Pancreas (tissue), 10 donors: ENCODE data around the gene MLH3. TPM values are rescaled to one million over a fixed set of nuclear protein-coding genes. Genes with fewer than 3 reads are reported as not detected.

ENCODE experiments used
- ATAC-seq, 4 donors: fragments of 200-7000 bp; cut with Tn5 transposase; one replicate each; pipeline versions ENCODE4 v1.8.0 to v1.9.1; 2020; ENCODE audit warnings: mild to moderate bottlenecking in 4 of 4, moderate library complexity in 4 of 4
- DNase-seq, 6 donors: peaks; one replicate each; pipeline ENCODE4 v3.0.0-alpha.2; 2020
- FAIRE-seq: peaks from 2 replicates; lab custom pipeline; 2012; peaks lifted over from hg19 to GRCh38; lab: Jason Lieb, UNC
- H3K27ac ChIP-seq, 4 donors: fragments of 200-600 bp; sonication (generic); 1 replicate in 3 of 4; 2 replicates in 1 of 4; pipeline versions ENCODE4 v1.5.0 to v1.8.0; 2020
- H3K27me3 ChIP-seq, 4 donors: fragments of 200-600 bp; one replicate each; pipeline ENCODE4 v1.8.0; 2021
- H3K36me3 ChIP-seq, 3 donors: fragments of 200-600 bp; sonication (generic) in 1 of 3; one replicate each; pipeline versions ENCODE4 v1.5.0 to v1.8.0; 2020 to 2021
- H3K4me1 ChIP-seq, 3 donors: fragments of 200-600 bp; one replicate each; pipeline ENCODE4 v1.8.0; 2021
- H3K4me3 ChIP-seq, 4 donors: fragments of 200-600 bp; sonication (generic) in 2 of 4; one replicate each; pipeline versions ENCODE4 v1.5.0 to v1.8.0; 2020 to 2021
- H3K9me3 ChIP-seq, 4 donors: fragments of 200-600 bp; one replicate each; pipeline ENCODE4 v1.8.0; 2021
- CTCF ChIP-seq, 4 donors: fragments of 200-600 bp; sonication (generic) in 3 of 4; IDR thresholded peaks; one replicate each; pipeline versions ENCODE4 v1.5.0 to v1.8.0; 2021; ENCODE audit warnings: antibody characterized with exemption in 4 of 4
- whole genome bisulfite sequencing, 2 donors: extraction: QIAGEN DNeasy Blood & Tissue Kit; methylation state at CpG; one replicate each; pipeline ENCODE4 v1.1.7; 2013; 5-methylcytosine and 5-hydroxymethylcytosine counted together
- intact Hi-C, 3 donors: fragments of 100-400 bp; cut with DNase I; formaldehyde crosslinking; loops; one replicate each; pipeline versions ENCODE4 v1.11.1 to v1.14.2; 2022
- polyA plus RNA-seq, 2 donors: library from polyadenylated mRNA; stranded (reverse); fragments of 200-250 nt; gene quantifications; one replicate each; pipeline ENCODE4 v1.2.3, GENCODE V29; 2013
- total RNA-seq, 6 donors: library from RNA; stranded (reverse); fragmentation: NEBNext Ultra II Directional in 4 of 6; extraction: Animal tissue kit (Norgen Biotek cat#: 25700) in 4 of 6; gene quantifications; one replicate each; pipeline versions ENCODE4 v1.2.1 to v1.2.4, GENCODE V29; 2021 to 2023
- donor health status: healthy with polysubstance abuse.
- donor health status: DM: no; HTN: no; CAD: no; lungs with moderate emphysema.
- donor health status: DM: no; HTN: no; CAD: no.
- donor health status: control.
- donor health status: control.
- donor health status: Bipolar disorder and iron deficiency.
- donor health status: DM: yes; HTN: yes; CAD: no.
- donor health status: DM: no; HTN: no; CAD: no.
- donor health status: DM: no; HTN: no; CAD: no.
- donor health status: DM: yes; HTN: yes; CAD: no.

Gene MLH3
- total and polyA plus RNA-seq, 8 donors = 9.4 to 23.5 (median 13.6) TPM

DNA sequence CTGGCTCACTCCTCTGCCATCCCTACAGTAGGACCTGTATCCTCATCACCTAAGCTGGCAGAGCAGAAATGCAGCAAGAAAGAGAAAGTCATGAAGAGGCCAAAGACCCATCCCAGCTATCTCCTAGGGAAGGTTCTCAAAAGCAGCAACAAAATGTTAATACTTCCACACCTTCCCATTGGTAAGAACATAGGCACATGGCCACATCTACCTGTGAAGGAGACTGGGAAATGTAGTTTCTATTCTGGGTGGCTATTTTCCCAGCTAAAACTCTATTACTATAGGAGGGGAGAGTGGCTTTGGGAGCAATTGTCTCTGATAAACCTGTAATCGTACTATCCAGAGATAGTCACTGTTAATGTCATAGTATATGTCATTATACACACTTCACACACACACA, 62.3 kb downstream of the MLH3 start:
- H3K4me1 ChIP-seq = no peaks in the 10 kb centered on the region
- no peak overlapping the region for H3K4me3 ChIP-seq
- no peak for FAIRE-seq
- H3K9me3 ChIP-seq = no peaks in the 10 kb centered on the region
- TF ChIP-seq CTCF (IDR thresholded peaks at IDR 0.05) = no peak
- intact Hi-C loops = no loop called here
- WGBS, 2 donors = 63 to 78% methylated on average over 1 of the region's 1 CpG
- H3K27me3 ChIP-seq = no peaks in the 10 kb centered on the region
- no peak overlapping the region for H3K27ac ChIP-seq
- no peaks in the 10 kb centered on the region for H3K36me3 ChIP-seq
- no peak for ATAC-seq
- no peak for DNase-seq

- DNase-seq = no peak
- H3K4me3 ChIP-seq = no peak overlapping the region
- H3K4me1 ChIP-seq = no peaks in the 10 kb centered on the region
- H3K9me3 ChIP-seq = no peaks in the 10 kb centered on the region
- no peak for ATAC-seq
- H3K36me3 ChIP-seq = no peaks in the 10 kb centered on the region
- TF ChIP-seq CTCF (IDR thresholded peaks at IDR 0.05) = no peak
- no peak for FAIRE-seq
- 70 to 80% methylated on average over 4 of the region's 4 CpGs for WGBS, 2 donors
- H3K27me3 ChIP-seq = no peaks in the 10 kb centered on the region
- H3K27ac ChIP-seq = no peak overlapping the region
- intact Hi-C loops = no loop called here
Observed at GRCh38 chr14:74988131-74988530, 63.1 kb downstream of the MLH3 start.

DNA sequence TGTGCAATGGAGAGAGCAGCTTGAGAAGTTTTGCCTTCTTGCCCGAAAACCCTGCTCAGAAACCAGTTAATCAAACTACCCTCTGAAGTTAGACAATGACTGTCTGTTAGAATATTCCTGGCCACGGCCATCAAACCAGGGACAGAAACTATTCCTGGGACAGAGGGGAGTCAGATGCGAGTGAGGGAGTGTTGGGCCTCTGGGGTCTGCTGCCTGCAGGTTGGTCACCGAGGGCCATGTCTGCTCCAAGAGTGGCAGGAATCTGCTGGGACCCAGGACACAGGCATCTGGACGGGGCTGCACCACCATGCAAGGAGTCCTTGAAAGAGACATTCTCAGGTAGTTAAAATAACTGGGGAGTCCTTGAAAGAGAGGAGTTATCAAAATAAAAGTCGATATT, 65.5 kb downstream of the MLH3 start:
- ATAC-seq (no peak), FAIRE-seq (no peak), DNase-seq (no peak)
- H3K4me3 ChIP-seq = no peak overlapping the region
- no peak for TF ChIP-seq CTCF (IDR thresholded peaks at IDR 0.05)
- no peaks in the 10 kb centered on the region for H3K9me3 ChIP-seq
- 71 to 82% methylated on average over 6 of the region's 6 CpGs for WGBS, 2 donors
- no peaks in the 10 kb centered on the region for H3K36me3 ChIP-seq
- no peaks in the 10 kb centered on the region for H3K27me3 ChIP-seq
- no peak overlapping the region for H3K27ac ChIP-seq
- intact Hi-C loops = no loop called here
- no peaks in the 10 kb centered on the region for H3K4me1 ChIP-seq

- Histone ChIP-seq H3K27ac (no peak overlapping the region), H3K27me3 (no peaks in the 10 kb centered on the region), H3K4me1 (no peaks in the 10 kb centered on the region), H3K9me3 (no peaks in the 10 kb centered on the region), H3K36me3 (no peaks in the 10 kb centered on the region), H3K4me3 (no peak overlapping the region)
- 73 to 76% methylated on average over 10 of the region's 10 CpGs for WGBS, 2 donors
- DNase-seq (no peak), ATAC-seq (no peak), FAIRE-seq (no peak)
- no peak for TF ChIP-seq CTCF (IDR thresholded peaks at IDR 0.05)
- intact Hi-C loops = no loop called here
Observed at GRCh38 chr14:74985028-74985310, 66.3 kb downstream of the MLH3 start.

DNA sequence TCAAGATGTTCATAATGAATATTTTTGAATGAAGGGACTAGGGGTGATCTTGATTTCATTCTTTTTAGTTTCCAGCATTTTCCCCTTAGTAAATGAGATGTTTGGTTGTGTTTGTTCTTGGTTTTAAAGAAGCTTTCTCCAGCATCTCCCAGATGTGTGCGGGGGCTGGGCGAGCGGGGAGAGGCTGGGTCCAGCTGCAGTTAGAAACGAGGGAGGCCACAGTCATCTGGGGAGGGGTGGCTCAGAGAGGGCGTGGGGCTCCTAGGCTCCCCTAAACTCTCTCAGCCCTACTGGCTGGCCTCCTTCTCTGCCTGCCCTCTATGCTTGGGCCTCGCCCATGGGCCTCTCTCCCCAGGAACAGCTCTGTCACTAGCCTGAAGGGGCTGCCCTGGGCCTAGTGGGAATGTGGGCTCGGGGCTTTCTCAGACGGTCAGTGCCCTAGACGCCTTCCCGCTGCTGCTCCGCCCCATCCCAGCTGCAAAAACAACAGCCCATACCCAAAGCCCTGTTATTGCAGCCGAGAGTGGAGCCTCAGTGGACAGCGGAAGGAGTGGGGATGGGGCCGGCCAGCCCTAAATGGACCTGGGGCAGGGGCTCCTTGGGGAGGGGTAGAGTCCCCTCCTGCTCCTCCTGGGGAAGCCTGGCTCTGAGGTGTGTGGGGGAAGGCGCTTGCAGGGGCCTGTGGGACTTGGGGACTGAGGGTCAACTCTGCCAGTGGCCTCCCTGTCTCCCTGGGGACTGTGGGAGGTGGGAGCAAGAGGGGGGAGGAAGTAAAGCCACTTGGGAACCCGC, 66.8 kb downstream of the MLH3 start:
- Histone ChIP-seq H3K9me3 (no peaks in the 10 kb centered on the region), H3K4me1 (no peaks in the 10 kb centered on the region), H3K4me3 (no peak overlapping the region), H3K36me3 (no peaks in the 10 kb centered on the region), H3K27ac (no peak overlapping the region), H3K27me3 (no peaks in the 10 kb centered on the region)
- no peak for TF ChIP-seq CTCF (IDR thresholded peaks at IDR 0.05)
- intact Hi-C loops = no loop called here
- no peak for DNase-seq
- no peak for ATAC-seq
- 79 to 83% methylated on average over 16 of the region's 16 CpGs for WGBS, 2 donors
- no peak for FAIRE-seq
